Measurements from ENCODE around the gene PID1.

Gene PID1

GRCh38 chr2:229261076-229261475, 10.0 kb downstream of the PID1 start:
- no peak for DNase-seq (ENCODE audit: low spot score)

- DNase-seq (ENCODE audit: low spot score), result no peak
Observed at GRCh38 chr2:229257985-229258384, 13.1 kb downstream of the PID1 start.

GRCh38 chr2:229256376-229256775, 14.7 kb downstream of the PID1 start:
- no peak for DNase-seq (ENCODE audit: low spot score)

- no peak for DNase-seq (ENCODE audit: low spot score)
Observed at GRCh38 chr2:229254206-229254605, 16.9 kb downstream of the PID1 start.

GRCh38 chr2:229252996-229253395, 18.1 kb downstream of the PID1 start:
- no peak for DNase-seq (ENCODE audit: low spot score)

GRCh38 chr2:229252280-229252679, 18.8 kb downstream of the PID1 start:
- no peak for DNase-seq (ENCODE audit: low spot score)

GRCh38 chr2:229249536-229249935, 21.6 kb downstream of the PID1 start:
- no peak for DNase-seq (ENCODE audit: low spot score)

GRCh38 chr2:229246334-229246733, 24.8 kb downstream of the PID1 start:
- DNase-seq (ENCODE audit: low spot score), result no peak

GRCh38 chr2:229244975-229245374, 26.1 kb downstream of the PID1 start:
- DNase-seq (ENCODE audit: low spot score), result no peak

- DNase-seq (ENCODE audit: low spot score), result no peak
Observed at GRCh38 chr2:229243890-229244560, 27.1 kb downstream of the PID1 start.

GRCh38 chr2:229240984-229241491, 30.0 kb downstream of the PID1 start:
- no peak for DNase-seq (ENCODE audit: low spot score)

- no peak for DNase-seq (ENCODE audit: low spot score)
Observed at GRCh38 chr2:229239021-229239420, 32.1 kb downstream of the PID1 start.

GRCh38 chr2:229237270-229237669, 33.8 kb downstream of the PID1 start:
- DNase-seq (ENCODE audit: low spot score), result no peak

GRCh38 chr2:229235131-229235914, 35.8 kb downstream of the PID1 start:
- no peak for DNase-seq (ENCODE audit: low spot score)

GRCh38 chr2:229231885-229232284, 39.2 kb downstream of the PID1 start:
- no peak for DNase-seq (ENCODE audit: low spot score)

- no peak for DNase-seq (ENCODE audit: low spot score)
Observed at GRCh38 chr2:229231328-229231868, 39.7 kb downstream of the PID1 start.

GRCh38 chr2:229230911-229231310, 40.2 kb downstream of the PID1 start:
- DNase-seq (ENCODE audit: low spot score), result no peak

GRCh38 chr2:229230256-229230655, 40.8 kb downstream of the PID1 start:
- DNase-seq (ENCODE audit: low spot score), result no peak

- DNase-seq (ENCODE audit: low spot score), result no peak
Observed at GRCh38 chr2:229226382-229226781, 44.7 kb downstream of the PID1 start.

- DNase-seq (ENCODE audit: low spot score), result no peak
Observed at GRCh38 chr2:229223107-229223506, 48.0 kb downstream of the PID1 start.

- DNase-seq (ENCODE audit: low spot score), result no peak
Observed at GRCh38 chr2:229221641-229222040, 49.4 kb downstream of the PID1 start.

GRCh38 chr2:229220254-229220653, 50.8 kb downstream of the PID1 start:
- DNase-seq (ENCODE audit: low spot score), result no peak

- DNase-seq (ENCODE audit: low spot score), result no peak
Observed at GRCh38 chr2:229218329-229218921, 52.7 kb downstream of the PID1 start.

Measured in hematopoietic multipotent progenitor cell treated with erythropoietin and hydrocortisone succinate and interleukin-3 and kit ligand, for 15 days (in vitro differentiated cells).